ENCODE measurements around the gene SLC12A5.

The SLC12A5 gene

DNA sequence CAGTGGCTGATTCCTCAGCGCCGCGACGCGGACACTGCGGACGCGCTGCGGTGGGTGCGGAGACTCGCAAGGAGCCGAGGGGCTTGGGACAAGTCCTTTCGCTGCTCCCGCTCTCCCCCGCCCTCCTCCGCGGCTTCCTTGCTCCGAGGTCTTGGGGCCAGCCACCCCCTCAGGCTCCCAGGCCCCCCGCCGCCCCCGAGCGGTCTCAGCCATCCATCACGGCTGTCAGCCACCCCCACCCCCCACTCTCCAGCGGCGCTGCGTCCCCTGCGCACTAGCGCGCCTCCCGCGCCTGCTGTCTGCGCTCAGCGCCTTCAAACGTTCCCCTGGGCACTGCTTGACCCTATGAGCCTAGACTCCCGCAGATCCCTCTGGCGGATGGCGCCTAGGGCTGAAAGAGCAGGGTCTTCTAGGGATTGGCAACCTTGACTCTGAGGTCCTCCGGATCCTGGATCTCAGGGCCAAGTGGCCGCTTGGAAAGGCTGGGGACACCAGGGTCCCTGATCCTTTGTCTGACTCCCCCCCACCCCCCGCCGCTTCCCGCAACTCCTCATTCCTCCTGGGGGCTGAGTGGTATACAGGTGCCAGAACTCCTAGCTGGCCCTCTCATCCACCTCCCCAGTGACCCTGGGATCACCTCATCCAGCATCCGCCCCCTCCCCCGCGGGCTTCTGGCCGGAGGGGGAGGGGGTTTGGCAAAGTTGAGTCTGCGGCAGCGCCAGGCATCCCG is 1.4 kb downstream of the SLC12A5 start:
- Histone ChIP-seq H3K27ac (no peak overlapping the region), H3K27me3 (peaks cover 100% of the 10 kb centered on the region), H3K4me3 (ENCODE audit: low read depth in 1 of 2, low read length in 1 of 2) (no peak overlapping the region), H3K9me3 (no peaks in the 10 kb centered on the region), H3K36me3 (no peaks in the 10 kb centered on the region), H3K4me1 (ENCODE audit: control insufficient read depth in 1 of 2, insufficient read depth in 1 of 2, low read depth in 1 of 2, low read length in 1 of 2) (no peaks in the 10 kb centered on the region)
- TF ChIP-seq, protein P1, sequence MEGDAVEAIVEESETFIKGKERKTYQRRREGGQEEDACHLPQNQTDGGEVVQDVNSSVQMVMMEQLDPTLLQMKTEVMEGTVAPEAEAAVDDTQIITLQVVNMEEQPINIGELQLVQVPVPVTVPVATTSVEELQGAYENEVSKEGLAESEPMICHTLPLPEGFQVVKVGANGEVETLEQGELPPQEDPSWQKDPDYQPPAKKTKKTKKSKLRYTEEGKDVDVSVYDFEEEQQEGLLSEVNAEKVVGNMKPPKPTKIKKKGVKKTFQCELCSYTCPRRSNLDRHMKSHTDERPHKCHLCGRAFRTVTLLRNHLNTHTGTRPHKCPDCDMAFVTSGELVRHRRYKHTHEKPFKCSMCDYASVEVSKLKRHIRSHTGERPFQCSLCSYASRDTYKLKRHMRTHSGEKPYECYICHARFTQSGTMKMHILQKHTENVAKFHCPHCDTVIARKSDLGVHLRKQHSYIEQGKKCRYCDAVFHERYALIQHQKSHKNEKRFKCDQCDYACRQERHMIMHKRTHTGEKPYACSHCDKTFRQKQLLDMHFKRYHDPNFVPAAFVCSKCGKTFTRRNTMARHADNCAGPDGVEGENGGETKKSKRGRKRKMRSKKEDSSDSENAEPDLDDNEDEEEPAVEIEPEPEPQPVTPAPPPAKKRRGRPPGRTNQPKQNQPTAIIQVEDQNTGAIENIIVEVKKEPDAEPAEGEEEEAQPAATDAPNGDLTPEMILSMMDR (IDR thresholded peaks at IDR 0.05) = no peak

DNA sequence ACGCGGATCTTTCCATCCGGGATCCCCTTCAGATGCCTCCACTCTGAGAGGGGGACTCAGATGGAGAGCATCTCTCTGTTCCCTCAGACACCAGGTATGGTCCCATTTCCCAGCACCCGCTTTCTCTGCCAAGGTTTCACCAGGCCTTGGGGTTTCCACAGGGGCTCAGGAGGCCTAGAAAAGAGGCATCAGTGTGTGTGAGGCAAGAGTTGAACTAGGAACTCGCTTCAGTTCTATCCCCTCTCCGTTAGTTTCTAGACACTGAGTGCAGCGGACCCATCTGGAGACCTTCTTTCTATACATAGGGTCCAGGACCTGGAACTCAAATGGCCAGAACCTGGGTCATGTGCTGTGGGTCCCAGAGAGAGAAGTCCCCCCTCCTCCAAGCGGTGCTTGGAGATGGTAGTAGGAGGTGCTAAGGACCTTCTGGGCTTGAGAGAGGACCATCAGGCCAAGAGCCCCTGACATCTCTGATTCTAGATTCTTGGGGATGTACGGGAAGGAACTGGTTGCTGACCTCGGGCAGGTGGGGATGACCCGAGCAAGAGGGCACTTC is 2.1 kb downstream of the SLC12A5 start:
- TF ChIP-seq, protein P1 (IDR thresholded peaks at IDR 0.05) = no peak
- no peak overlapping the region for H3K4me3 ChIP-seq (ENCODE audit: low read depth in 1 of 2, low read length in 1 of 2)
- H3K36me3 ChIP-seq = no peaks in the 10 kb centered on the region
- no peak overlapping the region for H3K27ac ChIP-seq
- H3K9me3 ChIP-seq = no peaks in the 10 kb centered on the region
- H3K4me1 ChIP-seq (ENCODE audit: control insufficient read depth in 1 of 2, insufficient read depth in 1 of 2, low read depth in 1 of 2, low read length in 1 of 2) = no peaks in the 10 kb centered on the region
- H3K27me3 ChIP-seq = peaks cover 100% of the 10 kb centered on the region

GRCh38 chr20:46031701-46032254 is 2.8 kb downstream of the SLC12A5 start:
- Histone ChIP-seq H3K4me1 (ENCODE audit: control insufficient read depth in 1 of 2, insufficient read depth in 1 of 2, low read depth in 1 of 2, low read length in 1 of 2) (no peaks in the 10 kb centered on the region), H3K9me3 (no peaks in the 10 kb centered on the region), H3K27ac (no peak overlapping the region), H3K4me3 (ENCODE audit: low read depth in 1 of 2, low read length in 1 of 2) (no peak overlapping the region), H3K36me3 (no peaks in the 10 kb centered on the region), H3K27me3 (peaks cover 100% of the 10 kb centered on the region)
- TF ChIP-seq, protein P1 (IDR thresholded peaks at IDR 0.05) = no peak

- H3K4me3 ChIP-seq (ENCODE audit: low read depth in 1 of 2, low read length in 1 of 2) = no peak overlapping the region
- no peaks in the 10 kb centered on the region for H3K9me3 ChIP-seq
- no peak overlapping the region for H3K27ac ChIP-seq
- no peaks in the 10 kb centered on the region for H3K36me3 ChIP-seq
- H3K4me1 ChIP-seq (ENCODE audit: control insufficient read depth in 1 of 2, insufficient read depth in 1 of 2, low read depth in 1 of 2, low read length in 1 of 2) = no peaks in the 10 kb centered on the region
- peaks cover 99% of the 10 kb centered on the region for H3K27me3 ChIP-seq
- TF ChIP-seq, protein P1 (IDR thresholded peaks at IDR 0.05) = no peak
These were observed 5.0 kb downstream of the SLC12A5 start for GRCh38 chr20:46034039-46034438.

- no peaks in the 10 kb centered on the region for H3K36me3 ChIP-seq
- H3K27ac ChIP-seq = no peak overlapping the region
- H3K4me3 ChIP-seq (ENCODE audit: low read depth in 1 of 2, low read length in 1 of 2) = no peak overlapping the region
- TF ChIP-seq, protein P1 (IDR thresholded peaks at IDR 0.05) = no peak
- peaks cover 93% of the 10 kb centered on the region for H3K27me3 ChIP-seq
- H3K9me3 ChIP-seq = no peaks in the 10 kb centered on the region
- H3K4me1 ChIP-seq (ENCODE audit: control insufficient read depth in 1 of 2, insufficient read depth in 1 of 2, low read depth in 1 of 2, low read length in 1 of 2) = no peaks in the 10 kb centered on the region
These were observed 6.2 kb downstream of the SLC12A5 start for GRCh38 chr20:46035253-46035652.

Measured in neutrophil (primary cell).